CD4-positive, alpha-beta T cell treated with Interleukin-1 beta for 1 hour (primary cell): ENCODE measurements around the gene AHDC1.

ENCODE experiments used
- DNase-seq, 2 donors: peaks; one replicate each; pipeline ENCODE4 v3.0.0-alpha.2; 2020 to 2022

The AHDC1 gene

GRCh38 chr1:27598295-27598687, 5.7 kb downstream of the AHDC1 start:
- no peak for DNase-seq

GRCh38 chr1:27597516-27598294, 6.2 kb downstream of the AHDC1 start:
- no peak for DNase-seq

GRCh38 chr1:27596986-27597385, 7.0 kb downstream of the AHDC1 start:
- no peak for DNase-seq

- DNase-seq: no peak
Observed at GRCh38 chr1:27596261-27596660, 7.7 kb downstream of the AHDC1 start.

- DNase-seq: no peak
Observed at GRCh38 chr1:27595597-27595996, 8.3 kb downstream of the AHDC1 start.

- no peak for DNase-seq
Observed at GRCh38 chr1:27594564-27595510, 9.1 kb downstream of the AHDC1 start.

- DNase-seq: no peak
Observed at GRCh38 chr1:27593678-27594563, 10.0 kb downstream of the AHDC1 start.

GRCh38 chr1:27592931-27593677, 10.8 kb downstream of the AHDC1 start:
- DNase-seq: no peak

GRCh38 chr1:27592232-27592930, 11.6 kb downstream of the AHDC1 start:
- no peak for DNase-seq

GRCh38 chr1:27591622-27592021, 12.3 kb downstream of the AHDC1 start:
- DNase-seq: no peak

- no peak for DNase-seq
Observed at GRCh38 chr1:27590917-27591508, 12.9 kb downstream of the AHDC1 start.

- no peak for DNase-seq
Observed at GRCh38 chr1:27589841-27590426, 14.0 kb downstream of the AHDC1 start.

- DNase-seq: no peak
Observed at GRCh38 chr1:27589441-27589840, 14.5 kb downstream of the AHDC1 start.

- DNase-seq: no peak
Observed at GRCh38 chr1:27588256-27589232, 15.4 kb downstream of the AHDC1 start.

GRCh38 chr1:27585684-27586083, 18.3 kb downstream of the AHDC1 start:
- no peak for DNase-seq

- DNase-seq: no peak
Observed at GRCh38 chr1:27584453-27584852, 19.5 kb downstream of the AHDC1 start.

- DNase-seq: no peak
Observed at GRCh38 chr1:27583479-27583878, 20.5 kb downstream of the AHDC1 start.

GRCh38 chr1:27581823-27582243, 22.1 kb downstream of the AHDC1 start:
- no peak for DNase-seq

- no peak for DNase-seq
Observed at GRCh38 chr1:27577504-27578188, 26.3 kb downstream of the AHDC1 start.
